Prostate gland (tissue), 2 donors: ENCODE measurements around the gene C6orf132. TPM values are rescaled to one million over a fixed set of nuclear protein-coding genes. Genes with fewer than 3 reads are reported as not detected.

ENCODE experiments used
- DNase-seq: peaks from one replicate; pipeline ENCODE4 v3.0.0-alpha.2; 2019; ENCODE audit warnings: low spot score
- H3K27ac ChIP-seq, 2 donors: fragments of 200-600 bp; sonication (generic); 2 replicates each; pipeline ENCODE4 v1.5.1; 2017 to 2019
- H3K27me3 ChIP-seq: fragments of 200-600 bp; sonication (generic); replicated peaks from 2 replicates; pipeline ENCODE4 v1.5.1; 2019; ENCODE audit not compliant: insufficient read depth
- H3K36me3 ChIP-seq, 2 donors: fragments of 200-600 bp; sonication (generic); 1 replicate in 1 of 2; 2 replicates in 1 of 2; pipeline versions ENCODE4 v1.5.1 to v1.8.1; 2017 to 2019
- H3K4me1 ChIP-seq: fragments of 200-600 bp; sonication (generic); replicated peaks from 2 replicates; pipeline ENCODE4 v1.5.1; 2019
- H3K4me3 ChIP-seq, 2 donors: fragments of 200-600 bp; sonication (generic); 2 replicates each; pipeline ENCODE4 v1.5.1; 2017 to 2019
- H3K9me3 ChIP-seq: fragments of 200-600 bp; sonication (generic); 2 replicates; pipeline ENCODE4 v1.5.1; 2017
- CTCF ChIP-seq, 4 experiments: fragments of 200-600 bp in 2 of 4; fragments of 450-650 bp in 2 of 4; sonication (generic) in 2 of 4; IDR thresholded peaks; 1 replicate in 3 of 4; 2 replicates in 1 of 4; pipeline ENCODE4 v1.5.1; 2016 to 2019; ENCODE audit warnings: antibody characterized with exemption in 4 of 4, mild to moderate bottlenecking in 2 of 4, moderate library complexity in 2 of 4
- POLR2A ChIP-seq: fragments of 450-650 bp; IDR thresholded peaks from one replicate; pipeline ENCODE4 v1.6.1; 2016; ENCODE audit warnings: antibody characterized with exemption, mild to moderate bottlenecking
- POLR2AphosphoS5 ChIP-seq: sonication (generic); formaldehyde crosslinking; IDR thresholded peaks from one replicate; pipeline ENCODE4 v1.6.1; 2017; ENCODE audit warnings: antibody characterized with exemption
- WGBS: methylation state at CpG from one replicate; pipeline ENCODE4 v1.1.5; 2018; 5-methylcytosine and 5-hydroxymethylcytosine counted together
- intact Hi-C: fragments of 100-400 bp; cut with DNase I; formaldehyde crosslinking; loops from one replicate; pipeline ENCODE4 v1.14.2; 2022
- total RNA-seq, 2 donors: library from RNA; depleted of rRNA; stranded (reverse); fragments of >200 nt; gene quantifications; one replicate each; pipeline ENCODE4 v1.1.0, GENCODE V29; 2016

C6orf132 gene
- total RNA-seq, 2 donors from 2014 or later: 30.8 to 45.9 TPM

GRCh38 chr6:42106112-42107023 is 36.1 kb downstream of the C6orf132 start:
- H3K27me3 ChIP-seq: no peaks in the 10 kb centered on the region
- TF ChIP-seq CTCF (IDR thresholded peaks at IDR 0.05): no peak
- no peak for TF ChIP-seq POLR2AphosphoS5
- TF ChIP-seq POLR2A: no peak
- intact Hi-C loops: no loop called here
- peaks cover 16% of the 10 kb centered on the region for H3K4me1 ChIP-seq
- WGBS: 83% methylated on average over 18 of the region's 19 CpGs
- no peak overlapping the region for H3K4me3 ChIP-seq
- H3K36me3 ChIP-seq: no peaks in the 10 kb centered on the region
- peak overlapping the region in 1 of 2 donors; percentile 76 for H3K27ac ChIP-seq
- no peaks in the 10 kb centered on the region for H3K9me3 ChIP-seq
- no peak for DNase-seq

- intact Hi-C loops: no loop called here
- no peak for DNase-seq
- H3K4me1 ChIP-seq: peaks cover 14% of the 10 kb centered on the region
- 82% methylated on average over 1 of the region's 1 CpG for WGBS
- H3K27ac ChIP-seq: peak overlapping the region in 1 of 2 donors; percentile 76
- H3K36me3 ChIP-seq: no peaks in the 10 kb centered on the region
- H3K4me3 ChIP-seq: no peak overlapping the region
- no peak for TF ChIP-seq POLR2A
- no peak for TF ChIP-seq POLR2AphosphoS5
- no peak for TF ChIP-seq CTCF (IDR thresholded peaks at IDR 0.05)
- no peaks in the 10 kb centered on the region for H3K9me3 ChIP-seq
- no peaks in the 10 kb centered on the region for H3K27me3 ChIP-seq
Measured at GRCh38 chr6:42105709-42106108, 36.7 kb downstream of the C6orf132 start.

GRCh38 chr6:42105156-42105648 is 37.2 kb downstream of the C6orf132 start:
- intact Hi-C loops: no loop called here
- no peaks in the 10 kb centered on the region for H3K36me3 ChIP-seq
- 89% methylated on average over 13 of the region's 17 CpGs for WGBS
- H3K4me3 ChIP-seq: no peak overlapping the region
- H3K27me3 ChIP-seq: no peaks in the 10 kb centered on the region
- peaks cover 14% of the 10 kb centered on the region for H3K4me1 ChIP-seq
- no peak for TF ChIP-seq POLR2A
- TF ChIP-seq CTCF (IDR thresholded peaks at IDR 0.05): no peak
- TF ChIP-seq POLR2AphosphoS5: no peak
- no peaks in the 10 kb centered on the region for H3K9me3 ChIP-seq
- H3K27ac ChIP-seq: peak overlapping the region in 1 of 2 donors; percentile 76
- no peak for DNase-seq

GRCh38 chr6:42104804-42105125 is 37.7 kb downstream of the C6orf132 start:
- no peak for TF ChIP-seq POLR2AphosphoS5
- no peaks in the 10 kb centered on the region for H3K27me3 ChIP-seq
- H3K4me1 ChIP-seq: peaks cover 14% of the 10 kb centered on the region
- H3K9me3 ChIP-seq: no peaks in the 10 kb centered on the region
- peak overlapping the region; percentile 7 to 19 for H3K4me3 ChIP-seq
- intact Hi-C loops: no loop called here
- DNase-seq: no peak
- no peaks in the 10 kb centered on the region for H3K36me3 ChIP-seq
- H3K27ac ChIP-seq: peak overlapping the region in 1 of 2 donors; percentile 76
- 61% methylated on average over 16 of the region's 16 CpGs for WGBS

- Histone ChIP-seq H3K4me3 (peak overlapping the region; percentile 7 to 19), H3K27me3 (no peaks in the 10 kb centered on the region), H3K27ac (peak overlapping the region; percentile 57 to 76), H3K36me3 (no peaks in the 10 kb centered on the region), H3K4me1 (peaks cover 14% of the 10 kb centered on the region), H3K9me3 (no peaks in the 10 kb centered on the region)
- intact Hi-C loops: no loop called here
- no peak for DNase-seq
- TF ChIP-seq POLR2AphosphoS5 (no peak), POLR2A (no peak), CTCF (IDR thresholded peaks at IDR 0.05) (peak; percentile 8 to 65 (median 38))
- 37% methylated on average over 53 of the region's 66 CpGs for WGBS
Measured at GRCh38 chr6:42104095-42104803, 38.2 kb downstream of the C6orf132 start.
